H1 (cell line): ENCODE measurements around the gene VWA5B2. TPM values are rescaled to one million over a fixed set of nuclear protein-coding genes. Genes with fewer than 3 reads are reported as not detected.

Source experiments
- E2F6 ChIP-seq: IDR thresholded peaks from 2 replicates; pipeline ENCODE4 v1.6.1; 2012; ENCODE audit warnings: inconsistent platforms
- KDM1A ChIP-seq: fragments of 200-600, 300-600 bp; sonication (generic); IDR thresholded peaks from 2 replicates; pipeline ENCODE4 v1.7.1; 2016; ENCODE audit warnings: mild to moderate bottlenecking, low read length, borderline replicate concordance
- MAX ChIP-seq: IDR thresholded peaks from 2 replicates; pipeline ENCODE4 v1.6.1; 2012; ENCODE audit warnings: inconsistent platforms
- POLR2AphosphoS5 ChIP-seq: IDR thresholded peaks from 2 replicates; pipeline ENCODE4 v1.6.1; 2011; ENCODE audit warnings: low read depth, low read length
- polyA plus RNA-seq, 7 experiments: library from polyadenylated mRNA; depleted of rRNA in 3 of 7; stranded (reverse) in 5 of 7; unstranded in 2 of 7; fragments of >200 nt in 5 of 7; fragments of 200-250 nt in 2 of 7; gene quantifications; 1 replicate in 5 of 7; 2 replicates in 1 of 7; 4 replicates in 1 of 7; pipeline versions ENCODE4 v1.2.1 to v1.2.3, GENCODE V29; 2011 to 2013; ENCODE audit warnings: missing spikeins in 2 of 7, mixed read lengths in 2 of 7
- total RNA-seq: library from RNA; stranded (reverse); fragmentation: NEBNext Ultra II Directional; extraction: Animal tissue kit (Norgen Biotek cat#: 25700); gene quantifications from 2 replicates; pipeline ENCODE4 v1.2.1, GENCODE V29; 2021

VWA5B2 gene
- total and polyA plus RNA-seq, 2 of the 8 experiments (the other 6 are each of a cell fraction or from before 2014, with no cell fraction given): 0.53 to 0.56 TPM

GRCh38 chr3:184196536-184196935 is 32.8 kb upstream of the VWA5B2 start (continued):
- no peak for TF ChIP-seq POLR2AphosphoS5
- TF ChIP-seq MAX: no peak
- no peak for TF ChIP-seq E2F6
- TF ChIP-seq KDM1A: no peak
